ENCODE measurements around the gene SIK2.

DNA sequence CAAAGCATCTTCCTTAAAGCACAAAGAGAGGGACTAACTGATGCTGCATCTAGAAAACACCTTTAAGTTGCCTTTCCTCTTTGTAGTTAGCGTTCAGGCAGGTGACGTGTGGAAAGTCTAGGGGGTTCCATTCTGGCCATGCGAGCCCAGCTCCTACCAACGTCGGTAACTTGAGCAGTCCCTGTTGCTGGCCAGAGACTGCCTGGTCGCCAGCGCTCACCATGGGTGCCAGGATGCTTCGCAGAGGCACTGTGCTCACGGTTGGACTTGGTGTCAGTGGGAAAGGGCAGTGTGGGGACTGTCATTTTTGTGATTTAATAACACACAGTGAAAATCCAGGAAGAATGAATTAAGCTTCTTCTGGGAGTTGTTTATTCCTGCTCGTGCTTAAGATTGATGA is 123.4 kb downstream of the SIK2 start:
- TF ChIP-seq EP300 (IDR thresholded peaks at IDR 0.05; ENCODE audit: borderline replicate concordance), result no peak
- TF ChIP-seq, protein P1, sequence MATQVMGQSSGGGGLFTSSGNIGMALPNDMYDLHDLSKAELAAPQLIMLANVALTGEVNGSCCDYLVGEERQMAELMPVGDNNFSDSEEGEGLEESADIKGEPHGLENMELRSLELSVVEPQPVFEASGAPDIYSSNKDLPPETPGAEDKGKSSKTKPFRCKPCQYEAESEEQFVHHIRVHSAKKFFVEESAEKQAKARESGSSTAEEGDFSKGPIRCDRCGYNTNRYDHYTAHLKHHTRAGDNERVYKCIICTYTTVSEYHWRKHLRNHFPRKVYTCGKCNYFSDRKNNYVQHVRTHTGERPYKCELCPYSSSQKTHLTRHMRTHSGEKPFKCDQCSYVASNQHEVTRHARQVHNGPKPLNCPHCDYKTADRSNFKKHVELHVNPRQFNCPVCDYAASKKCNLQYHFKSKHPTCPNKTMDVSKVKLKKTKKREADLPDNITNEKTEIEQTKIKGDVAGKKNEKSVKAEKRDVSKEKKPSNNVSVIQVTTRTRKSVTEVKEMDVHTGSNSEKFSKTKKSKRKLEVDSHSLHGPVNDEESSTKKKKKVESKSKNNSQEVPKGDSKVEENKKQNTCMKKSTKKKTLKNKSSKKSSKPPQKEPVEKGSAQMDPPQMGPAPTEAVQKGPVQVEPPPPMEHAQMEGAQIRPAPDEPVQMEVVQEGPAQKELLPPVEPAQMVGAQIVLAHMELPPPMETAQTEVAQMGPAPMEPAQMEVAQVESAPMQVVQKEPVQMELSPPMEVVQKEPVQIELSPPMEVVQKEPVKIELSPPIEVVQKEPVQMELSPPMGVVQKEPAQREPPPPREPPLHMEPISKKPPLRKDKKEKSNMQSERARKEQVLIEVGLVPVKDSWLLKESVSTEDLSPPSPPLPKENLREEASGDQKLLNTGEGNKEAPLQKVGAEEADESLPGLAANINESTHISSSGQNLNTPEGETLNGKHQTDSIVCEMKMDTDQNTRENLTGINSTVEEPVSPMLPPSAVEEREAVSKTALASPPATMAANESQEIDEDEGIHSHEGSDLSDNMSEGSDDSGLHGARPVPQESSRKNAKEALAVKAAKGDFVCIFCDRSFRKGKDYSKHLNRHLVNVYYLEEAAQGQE (IDR thresholded peaks at IDR 0.05; ENCODE audit: low read depth), result no peak

Data from Ishikawa (cell line).